ENCODE measurements around the gene PSAP.

The PSAP gene

GRCh38 chr10:71831646-71832552, 19.2 kb downstream of the PSAP start:
- in situ Hi-C loops (cut with HindIII; ENCODE audit: low sequenced_read_pairs), result loop anchor here (25.0 kb wide), 1 partner anchor 445 kb away; the partner anchor contains the start of gene CDH23

- in situ Hi-C loops (cut with HindIII; ENCODE audit: low sequenced_read_pairs), result loop anchor here (25.0 kb wide), 1 partner anchor 443 kb away; the partner anchor contains the start of gene CDH23
Observed at GRCh38 chr10:71830726-71831125, 20.3 kb downstream of the PSAP start.

- in situ Hi-C loops (cut with HindIII; ENCODE audit: low sequenced_read_pairs), result loop anchor here (25.0 kb wide), 1 partner anchor 443 kb away; the partner anchor contains the start of gene CDH23
Observed at GRCh38 chr10:71829896-71830295, 21.2 kb downstream of the PSAP start.

- in situ Hi-C loops (cut with HindIII; ENCODE audit: low sequenced_read_pairs), result loop anchor here (25.0 kb wide), 1 partner anchor 442 kb away; the partner anchor contains the start of gene CDH23
Observed at GRCh38 chr10:71829171-71829570, 21.9 kb downstream of the PSAP start.

GRCh38 chr10:71828702-71829101, 22.3 kb downstream of the PSAP start:
- in situ Hi-C loops (cut with HindIII; ENCODE audit: low sequenced_read_pairs), result loop anchor here (25.0 kb wide), 1 partner anchor 441 kb away; the partner anchor contains the start of gene CDH23

- in situ Hi-C loops (cut with HindIII; ENCODE audit: low sequenced_read_pairs), result loop anchor here (25.0 kb wide), 1 partner anchor 441 kb away; the partner anchor contains the start of gene CDH23
Observed at GRCh38 chr10:71827852-71828251, 23.2 kb downstream of the PSAP start.

- in situ Hi-C loops (cut with HindIII; ENCODE audit: low sequenced_read_pairs), result loop anchor here (25.0 kb wide), 1 partner anchor 438 kb away; the partner anchor contains the start of gene CDH23
Observed at GRCh38 chr10:71825217-71825616, 25.8 kb downstream of the PSAP start.

GRCh38 chr10:71824333-71824732, 26.7 kb downstream of the PSAP start:
- in situ Hi-C loops (cut with HindIII; ENCODE audit: low sequenced_read_pairs), result no loop called here

- in situ Hi-C loops (cut with HindIII; ENCODE audit: low sequenced_read_pairs), result no loop called here
Observed at GRCh38 chr10:71823356-71823755, 27.7 kb downstream of the PSAP start.

- in situ Hi-C loops (cut with HindIII; ENCODE audit: low sequenced_read_pairs), result no loop called here
Observed at GRCh38 chr10:71821909-71822763, 28.9 kb downstream of the PSAP start.

- in situ Hi-C loops (cut with HindIII; ENCODE audit: low sequenced_read_pairs), result no loop called here
Observed at GRCh38 chr10:71820966-71821365, 30.1 kb downstream of the PSAP start.

- in situ Hi-C loops (cut with HindIII; ENCODE audit: low sequenced_read_pairs), result no loop called here
Observed at GRCh38 chr10:71819985-71820384, 31.1 kb downstream of the PSAP start.

- in situ Hi-C loops (cut with HindIII; ENCODE audit: low sequenced_read_pairs), result no loop called here
Observed at GRCh38 chr10:71819441-71819861, 31.6 kb downstream of the PSAP start.

- in situ Hi-C loops (cut with HindIII; ENCODE audit: low sequenced_read_pairs), result no loop called here
Observed at GRCh38 chr10:71818674-71819260, 32.3 kb downstream of the PSAP start.

- in situ Hi-C loops (cut with HindIII; ENCODE audit: low sequenced_read_pairs), result no loop called here
Observed at GRCh38 chr10:71817831-71818655, 33.0 kb downstream of the PSAP start.

GRCh38 chr10:71816936-71817618, 34.0 kb downstream of the PSAP start:
- in situ Hi-C loops (cut with HindIII; ENCODE audit: low sequenced_read_pairs), result no loop called here

GRCh38 chr10:71816421-71816851, 34.6 kb downstream of the PSAP start:
- in situ Hi-C loops (cut with HindIII; ENCODE audit: low sequenced_read_pairs), result no loop called here

- in situ Hi-C loops (cut with HindIII; ENCODE audit: low sequenced_read_pairs), result no loop called here
Observed at GRCh38 chr10:71815515-71816130, 35.4 kb downstream of the PSAP start.

- in situ Hi-C loops (cut with HindIII; ENCODE audit: low sequenced_read_pairs), result no loop called here
Observed at GRCh38 chr10:71814922-71815411, 36.1 kb downstream of the PSAP start.
